ENCODE data around the gene MAPK11.
A peak's percentile ranks its signal among the peaks of the same experiment; 100 is the strongest.

The MAPK11 gene

DNA sequence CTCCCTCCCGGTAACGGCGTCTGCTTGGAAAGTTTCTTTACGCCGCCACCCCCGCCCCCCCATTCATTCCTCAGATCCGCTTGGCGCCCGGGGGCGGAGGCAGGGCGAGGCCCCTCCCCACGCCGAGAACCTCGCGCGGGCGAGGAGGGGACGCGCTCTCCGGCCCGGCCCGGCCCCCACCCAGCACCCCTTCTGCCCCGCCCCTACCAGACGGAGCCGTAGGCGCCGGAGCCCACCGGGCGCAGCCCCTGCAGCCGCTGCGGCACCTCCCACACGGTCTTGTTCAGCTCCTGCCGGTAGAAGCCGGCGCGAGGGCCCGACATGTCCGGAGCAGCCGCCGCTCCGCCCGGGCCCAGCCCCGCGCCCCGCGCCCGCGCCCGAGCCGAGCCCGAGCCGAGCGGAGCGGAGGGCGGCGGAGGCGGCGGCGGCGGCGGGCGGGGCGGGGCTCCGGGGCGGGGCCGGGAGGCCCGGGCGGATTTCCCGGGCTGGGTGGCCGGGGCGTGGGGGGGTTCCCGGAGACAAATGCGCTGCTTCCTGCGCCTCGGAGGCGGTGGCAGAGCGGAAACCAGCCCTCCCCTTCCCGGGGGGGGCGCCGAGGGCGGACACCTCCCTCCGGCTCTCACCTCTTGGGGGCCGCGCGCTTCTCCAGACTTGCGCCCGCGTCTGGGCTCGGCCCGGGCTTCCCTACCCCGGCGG, at the start of gene MAPK11:
Gene MAPK11 (minus strand): TSS at position 411 of the 696 bp plus-strand sequence. CDS start 88 bp downstream, at position 323.
- DNase-seq, result peak; percentile 19

- no peak for DNase-seq
Measured at GRCh38 chr22:50319503-50319951, 49.3 kb upstream of the MAPK11 start.

DNA sequence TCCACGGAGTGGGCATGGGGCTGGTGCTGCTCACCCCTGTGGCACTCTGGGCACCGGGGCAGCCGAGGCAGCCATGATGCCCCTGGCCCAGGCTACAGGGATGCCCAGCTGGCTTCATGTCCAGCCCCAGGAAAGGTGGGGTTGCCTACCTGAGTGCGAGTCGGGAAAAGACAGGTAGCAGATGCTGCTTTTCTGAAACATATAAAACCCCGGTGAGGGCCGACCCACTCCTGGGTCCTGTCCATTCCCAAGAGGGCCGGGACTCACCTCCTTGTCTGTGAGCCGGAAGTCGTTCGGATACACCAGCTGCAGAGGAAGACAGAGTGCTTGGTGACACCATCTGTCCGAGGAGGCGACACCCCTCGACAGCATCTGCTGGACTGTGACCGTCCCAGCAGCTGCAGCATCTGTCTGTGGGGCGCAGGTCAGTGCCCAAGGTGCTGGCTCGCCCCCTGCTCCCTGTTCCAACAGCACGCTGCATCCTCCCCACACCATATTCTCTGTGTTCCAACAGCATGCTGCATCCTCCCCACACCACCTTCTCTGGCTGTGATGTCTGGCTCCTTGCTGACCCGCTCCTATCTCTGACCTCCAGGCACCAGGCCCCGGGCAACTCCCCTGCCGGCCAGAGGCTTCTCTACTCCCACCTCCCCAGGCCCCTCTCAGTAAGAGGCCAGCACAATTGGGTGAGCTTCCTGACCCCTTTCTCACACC, 48.7 kb upstream of the MAPK11 start:
- peak; percentile 54 for DNase-seq

- DNase-seq, result no peak
Measured at GRCh38 chr22:50318356-50318697, 48.1 kb upstream of the MAPK11 start.

DNA sequence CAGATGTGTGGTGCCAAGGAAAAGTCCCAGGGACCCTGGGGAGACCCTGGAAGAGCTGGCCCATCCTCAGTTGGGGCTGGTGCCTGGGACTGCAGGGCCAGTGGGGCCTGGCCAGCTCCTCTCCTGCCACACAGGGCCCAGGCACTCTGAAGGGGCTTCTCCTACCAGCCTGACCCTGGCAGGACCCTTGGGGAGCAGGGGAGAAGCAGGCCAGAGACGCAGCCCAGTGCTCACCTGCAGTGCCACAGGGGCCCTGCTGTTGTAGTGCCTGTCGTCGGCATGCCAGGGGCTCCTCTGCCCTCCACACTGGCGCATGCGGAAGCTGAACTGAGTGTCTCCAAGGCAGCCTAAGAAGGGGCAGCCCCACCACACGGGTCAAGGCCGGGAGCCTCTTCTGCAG, 47.5 kb upstream of the MAPK11 start:
- DNase-seq, result no peak

DNA sequence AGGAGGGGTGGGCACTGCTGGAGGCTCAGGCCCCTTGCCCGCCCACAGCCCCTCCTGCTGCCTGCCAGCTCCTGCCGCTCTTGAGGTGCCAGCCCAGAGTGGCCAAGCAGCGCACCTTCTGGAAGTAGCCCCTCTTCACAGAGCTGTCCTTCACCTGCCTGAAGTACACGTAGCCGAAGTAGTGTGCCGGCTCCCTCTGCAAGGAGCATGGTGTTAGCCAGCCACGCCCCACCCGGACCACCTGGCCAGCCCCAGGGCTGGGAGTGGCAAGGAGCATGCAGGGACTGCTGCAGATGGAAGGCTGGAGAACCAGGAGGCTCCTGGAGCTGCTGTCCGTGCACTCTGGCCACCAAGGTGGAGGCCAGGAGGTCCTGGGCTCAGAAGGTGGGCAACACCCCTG, 47.0 kb upstream of the MAPK11 start:
- no peak for DNase-seq

DNA sequence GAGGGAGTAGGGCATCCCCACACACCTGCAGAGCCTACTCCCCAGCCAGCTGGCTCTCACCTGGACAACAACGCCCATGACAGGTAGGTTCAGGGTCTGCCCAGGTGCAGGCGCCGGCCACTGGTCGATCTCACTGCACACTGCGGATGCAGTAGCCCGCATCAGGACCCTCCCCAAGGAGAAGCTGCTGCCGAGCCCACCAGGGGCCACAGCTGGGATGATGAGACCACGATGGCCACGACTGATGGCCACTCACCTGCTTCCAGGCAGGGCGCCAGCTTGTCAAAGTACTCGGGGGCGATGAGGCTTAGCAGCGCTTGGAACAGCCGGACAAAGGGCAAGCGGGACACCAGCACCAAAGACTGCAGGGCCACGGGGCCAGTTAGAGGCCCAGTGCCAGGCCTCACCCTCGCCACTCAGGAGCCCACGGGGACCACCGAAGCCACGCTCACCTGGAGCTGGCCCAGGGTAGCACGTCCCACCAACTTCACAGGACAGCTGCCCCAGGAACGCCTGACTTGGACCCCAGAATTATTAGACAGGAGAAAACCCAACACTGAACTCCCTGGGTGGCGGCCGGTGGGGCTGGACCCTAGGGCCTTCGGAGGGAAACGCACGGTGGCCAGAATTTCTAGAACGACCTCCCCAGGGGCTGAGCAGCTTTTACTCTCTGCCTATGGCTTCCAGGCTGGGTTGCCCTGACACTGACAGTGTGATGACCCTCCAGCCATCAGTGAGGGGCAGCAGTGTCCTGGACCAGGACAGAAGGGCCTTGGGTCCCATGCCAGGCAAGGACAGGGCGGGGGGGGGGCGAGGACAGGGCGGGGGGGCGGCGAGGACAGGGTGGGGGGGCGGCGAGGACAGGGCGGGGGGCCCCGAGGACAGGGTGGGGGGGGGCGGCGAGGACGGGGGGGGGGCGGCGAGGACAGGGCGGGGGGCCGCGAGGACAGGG, 46.2 kb upstream of the MAPK11 start:
- DNase-seq, result no peak

- DNase-seq, result no peak
Measured at GRCh38 chr22:50315289-50316113, 45.3 kb upstream of the MAPK11 start.

- DNase-seq, result no peak
Measured at GRCh38 chr22:50314455-50315288, 44.5 kb upstream of the MAPK11 start.

GRCh38 chr22:50314081-50314454, 43.9 kb upstream of the MAPK11 start:
- no peak for DNase-seq

- no peak for DNase-seq
Measured at GRCh38 chr22:50313600-50313999, 43.4 kb upstream of the MAPK11 start.

- no peak for DNase-seq
Measured at GRCh38 chr22:50313021-50313420, 42.8 kb upstream of the MAPK11 start.

DNA sequence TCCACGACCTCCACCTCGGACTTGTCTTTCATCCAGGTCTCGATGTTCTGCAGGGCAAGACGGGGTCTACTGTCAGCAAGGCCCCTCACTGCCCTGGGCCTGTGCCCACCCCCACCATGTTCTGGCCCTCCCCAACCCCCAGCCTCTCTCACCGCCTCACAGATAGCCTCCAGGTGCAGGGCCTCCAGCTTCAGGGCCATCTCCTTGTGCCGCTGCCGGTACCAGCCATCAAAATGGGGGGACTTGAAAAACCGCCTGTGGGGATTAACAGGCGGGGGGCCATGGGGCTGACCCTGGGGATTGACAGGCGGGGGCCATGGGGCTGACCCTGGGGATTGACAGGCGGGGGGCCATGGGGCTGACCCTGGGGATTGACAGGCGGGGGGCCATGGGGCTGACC, 42.2 kb upstream of the MAPK11 start:
- no peak for DNase-seq

- DNase-seq, result no peak
Measured at GRCh38 chr22:50311606-50312351, 41.6 kb upstream of the MAPK11 start.

DNA sequence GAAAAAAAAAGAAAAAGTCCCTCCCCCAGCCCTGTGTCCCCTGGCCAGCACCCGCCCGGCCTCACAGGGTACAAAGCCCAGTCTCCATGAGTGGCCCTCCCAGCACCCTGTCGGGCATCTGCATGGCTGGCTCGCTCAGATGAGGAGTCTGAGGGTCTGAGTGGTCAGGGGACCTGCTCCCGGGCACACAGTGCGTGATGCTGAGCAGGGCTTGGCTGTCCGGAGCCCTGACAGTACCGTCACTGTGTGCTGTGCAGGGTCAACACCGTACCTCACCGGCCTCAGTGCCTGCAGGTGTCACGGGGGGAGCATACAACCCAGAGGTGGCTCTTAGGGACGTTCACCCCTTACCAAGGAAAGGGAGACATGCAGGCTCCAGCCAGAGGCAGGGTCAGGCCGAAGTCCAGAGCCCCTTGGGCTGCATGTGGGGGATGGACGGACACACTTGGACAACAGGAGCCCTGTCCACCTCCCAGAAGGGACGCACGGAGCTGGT, 40.8 kb upstream of the MAPK11 start:
- no peak for DNase-seq

- DNase-seq, result no peak
Measured at GRCh38 chr22:50310031-50310722, 40.0 kb upstream of the MAPK11 start.

DNA sequence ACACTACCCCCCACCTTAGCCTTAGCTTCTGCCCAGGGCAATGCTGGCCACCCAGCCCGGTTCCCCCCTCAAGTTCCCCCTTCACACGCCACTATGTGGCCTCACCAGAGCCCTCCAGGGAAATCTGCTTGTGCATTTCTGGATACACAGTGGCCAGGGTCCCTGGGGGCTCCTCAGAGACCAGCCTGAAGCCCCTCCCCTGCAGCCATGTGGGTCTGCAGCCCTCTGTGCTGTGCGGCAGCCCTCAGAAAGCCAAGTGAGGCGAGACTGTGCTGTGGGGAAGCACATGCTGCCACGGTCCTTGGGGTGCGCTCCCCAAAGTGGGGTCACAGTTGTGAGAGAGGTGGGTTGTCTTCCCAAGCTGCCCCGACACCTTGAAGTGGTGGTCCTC, 39.4 kb upstream of the MAPK11 start:
- DNase-seq, result no peak

DNA sequence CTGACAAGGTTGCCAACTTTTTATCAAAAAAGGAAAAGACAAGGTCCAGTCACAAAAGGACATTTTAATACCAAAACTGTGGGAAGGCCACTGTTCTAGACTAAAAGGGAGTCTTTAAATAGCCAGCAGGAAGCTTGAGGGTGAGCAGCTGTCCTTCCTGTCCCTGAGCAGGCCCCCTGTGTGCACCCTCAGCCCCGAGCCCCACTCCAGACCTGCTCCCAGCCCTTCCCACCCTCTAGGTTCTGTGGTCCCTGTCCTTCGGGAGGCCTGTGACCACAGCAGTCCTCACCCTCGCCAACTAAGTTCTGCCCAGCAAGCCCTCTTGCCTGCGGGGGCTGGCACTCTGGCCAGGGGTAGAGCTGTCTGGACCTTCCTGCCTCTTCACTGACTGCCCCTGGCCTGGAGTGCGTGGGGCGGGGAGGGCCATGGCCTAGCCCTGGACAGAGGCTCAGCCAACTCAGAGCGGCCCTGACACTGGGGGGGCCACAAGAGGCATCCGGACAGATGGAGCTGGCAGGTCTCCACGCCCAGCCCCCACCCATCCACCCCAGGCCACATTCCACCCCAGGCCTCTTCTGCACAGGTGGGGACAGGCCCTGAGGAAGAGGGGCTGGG, 38.9 kb upstream of the MAPK11 start:
- DNase-seq, result no peak

DNA sequence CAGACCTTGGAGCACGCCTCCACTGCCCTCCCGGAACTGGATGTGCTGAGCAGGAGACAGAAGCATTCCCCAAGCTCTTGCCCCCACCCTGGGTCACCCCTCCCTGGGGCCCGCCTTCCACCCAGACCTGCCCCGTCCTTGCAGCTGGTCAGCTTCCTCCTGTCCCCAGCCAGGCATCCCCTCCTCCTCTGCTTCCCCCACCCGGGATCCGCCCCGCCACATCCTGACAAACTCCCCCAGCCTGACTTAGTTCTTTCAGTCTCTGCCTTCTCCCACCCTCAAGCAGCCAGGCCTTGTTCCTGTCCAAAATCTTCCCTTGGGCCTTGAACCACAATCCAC, 38.4 kb upstream of the MAPK11 start:
- DNase-seq, result no peak
